HEK293 (cell line): ENCODE results near the gene COX10.
A peak's percentile ranks its signal among the peaks of the same experiment; 100 is the strongest.

Experiments
- GLI4 ChIP-seq: fragments of 450-650 bp; formaldehyde crosslinking; IDR thresholded peaks from 2 replicates; pipeline ENCODE4 v1.5.1; 2016; ENCODE audit warnings: missing biosample characterization, missing genetic modification characterization
- GLIS1 ChIP-seq: fragments of 450-650 bp; formaldehyde crosslinking; IDR thresholded peaks from 2 replicates; pipeline ENCODE4 v1.5.1; 2016; ENCODE audit warnings: missing biosample characterization, missing genetic modification characterization
- HOXC10 ChIP-seq: sonication (generic); formaldehyde crosslinking; IDR thresholded peaks from 2 replicates; pipeline ENCODE4 v1.8.1; 2023; ENCODE audit warnings: mild to moderate bottlenecking, missing genetic modification reagents
- KLF16 ChIP-seq: fragments of 450-650 bp; formaldehyde crosslinking; IDR thresholded peaks from 2 replicates; pipeline ENCODE4 v1.5.1; 2017; ENCODE audit warnings: missing biosample characterization, missing genetic modification characterization
- KLF8 ChIP-seq: fragments of 450-650 bp; formaldehyde crosslinking; IDR thresholded peaks from 2 replicates; pipeline ENCODE4 v1.5.1; 2016; ENCODE audit warnings: missing biosample characterization, missing genetic modification characterization
- MZF1 ChIP-seq: fragments of 450-650 bp; formaldehyde crosslinking; IDR thresholded peaks from 2 replicates; pipeline ENCODE4 v1.5.1; 2017; ENCODE audit warnings: missing biosample characterization, missing genetic modification characterization, borderline replicate concordance
- OSR2 ChIP-seq: fragments of 450-650 bp; formaldehyde crosslinking; IDR thresholded peaks from 2 replicates; pipeline ENCODE4 v1.5.1; 2016; ENCODE audit warnings: missing biosample characterization, missing genetic modification characterization
- SP3 ChIP-seq: fragments of 450-650 bp; formaldehyde crosslinking; IDR thresholded peaks from 2 replicates; pipeline ENCODE4 v1.5.1; 2016; ENCODE audit warnings: missing biosample characterization, missing genetic modification characterization
- YY1 ChIP-seq: fragments of 450-650 bp; formaldehyde crosslinking; IDR thresholded peaks from 2 replicates; pipeline ENCODE4 v1.5.1; 2018; ENCODE audit warnings: missing biosample characterization, missing genetic modification characterization
- ZBTB20 ChIP-seq: fragments of 450-650 bp; formaldehyde crosslinking; IDR thresholded peaks from 2 replicates; pipeline ENCODE4 v1.5.1; 2016; ENCODE audit warnings: missing biosample characterization, missing genetic modification characterization
- ZBTB21 ChIP-seq: fragments of 450-650 bp; formaldehyde crosslinking; IDR thresholded peaks from 2 replicates; pipeline ENCODE4 v1.5.1; 2017; ENCODE audit warnings: missing biosample characterization, missing genetic modification characterization
- ZEB2 ChIP-seq: fragments of 450-650 bp; formaldehyde crosslinking; IDR thresholded peaks from 2 replicates; pipeline ENCODE4 v1.5.1; 2016; ENCODE audit warnings: missing biosample characterization, missing genetic modification characterization
- ZNF138 ChIP-seq: fragments of 450-650 bp; formaldehyde crosslinking; IDR thresholded peaks from 2 replicates; pipeline ENCODE4 v1.5.1; 2016; ENCODE audit warnings: missing biosample characterization, missing genetic modification characterization, borderline replicate concordance
- ZNF184 ChIP-seq: fragments of 450-650 bp; IDR thresholded peaks from 2 replicates; pipeline ENCODE4 v1.5.1; 2018; ENCODE audit warnings: missing biosample characterization, mild to moderate bottlenecking, missing genetic modification characterization
- ZNF223 ChIP-seq: fragments of 450-650 bp; formaldehyde crosslinking; IDR thresholded peaks from 2 replicates; pipeline ENCODE4 v1.5.1; 2016; ENCODE audit warnings: missing biosample characterization, missing genetic modification characterization
- ZNF324 ChIP-seq: fragments of 450-650 bp; formaldehyde crosslinking; IDR thresholded peaks from 2 replicates; pipeline ENCODE4 v1.5.1; 2016; ENCODE audit warnings: missing biosample characterization, missing genetic modification characterization
- ZNF335 ChIP-seq: fragments of 450-650 bp; formaldehyde crosslinking; conservative IDR thresholded peaks from 2 replicates; pipeline ENCODE4 v1.5.1; 2016; ENCODE audit warnings: missing biosample characterization, missing genetic modification characterization
- ZNF391 ChIP-seq: fragments of 450-650 bp; formaldehyde crosslinking; IDR thresholded peaks from 2 replicates; pipeline ENCODE4 v1.5.1; 2016; ENCODE audit warnings: low read depth, missing biosample characterization, missing genetic modification characterization, borderline replicate concordance
- ZNF426 ChIP-seq: fragments of 450-650 bp; formaldehyde crosslinking; IDR thresholded peaks from 2 replicates; pipeline ENCODE4 v1.5.1; 2017; ENCODE audit warnings: missing biosample characterization, missing genetic modification characterization, mild to moderate bottlenecking, inconsistent platforms, moderate library complexity
- ZNF549 ChIP-seq: fragments of 450-650 bp; IDR thresholded peaks from 2 replicates; pipeline ENCODE4 v1.5.1; 2018; ENCODE audit warnings: missing biosample characterization, missing genetic modification characterization, mild to moderate bottlenecking, inconsistent platforms, moderate library complexity
- ZNF558 ChIP-seq: fragments of 450-650 bp; formaldehyde crosslinking; IDR thresholded peaks from 2 replicates; pipeline ENCODE4 v1.5.1; 2016; ENCODE audit warnings: missing biosample characterization, missing genetic modification characterization
- ZNF596 ChIP-seq: fragments of 450-650 bp; IDR thresholded peaks from 2 replicates; pipeline ENCODE4 v1.5.0; 2018; ENCODE audit warnings: missing biosample characterization, mild to moderate bottlenecking, missing genetic modification characterization, moderate library complexity
- ZNF747 ChIP-seq: fragments of 450-650 bp; formaldehyde crosslinking; IDR thresholded peaks from 2 replicates; pipeline ENCODE4 v1.5.1; 2016; ENCODE audit warnings: missing biosample characterization, missing genetic modification characterization
- ZNF830 ChIP-seq: fragments of 450-650 bp; IDR thresholded peaks from 2 replicates; pipeline ENCODE4 v1.5.0; 2018; ENCODE audit warnings: missing biosample characterization, missing genetic modification characterization, low read depth, mild to moderate bottlenecking, moderate library complexity
- TF ChIP-seq, protein P1 (sequence below): fragments of 450-650 bp; formaldehyde crosslinking; IDR thresholded peaks from 2 replicates; pipeline ENCODE4; 2016; ENCODE audit warnings: missing biosample characterization, missing genetic modification characterization
- TF ChIP-seq, protein P2 (sequence below): fragments of 450-650 bp; formaldehyde crosslinking; IDR thresholded peaks from 2 replicates; pipeline ENCODE4 v1.5.1; 2017; ENCODE audit warnings: missing biosample characterization, missing genetic modification characterization
- TF ChIP-seq, protein P3 (sequence below): fragments of 450-650 bp; formaldehyde crosslinking; conservative IDR thresholded peaks from 2 replicates; pipeline ENCODE4 v1.5.1; 2016; ENCODE audit warnings: low read depth, missing biosample characterization, missing genetic modification characterization
- TF ChIP-seq, protein P4 (sequence below): fragments of 450-650 bp; formaldehyde crosslinking; IDR thresholded peaks from 2 replicates; pipeline ENCODE4 v1.5.1; 2016; ENCODE audit warnings: missing biosample characterization, missing genetic modification characterization
- TF ChIP-seq, protein P5 (sequence below): fragments of 450-650 bp; formaldehyde crosslinking; IDR thresholded peaks from 2 replicates; pipeline ENCODE4 v1.5.1; 2016; ENCODE audit warnings: missing biosample characterization, missing genetic modification characterization

COX10 gene

GRCh38 chr17:14069251-14070021 is at the start of gene COX10 (continued):
- TF ChIP-seq, protein P1, sequence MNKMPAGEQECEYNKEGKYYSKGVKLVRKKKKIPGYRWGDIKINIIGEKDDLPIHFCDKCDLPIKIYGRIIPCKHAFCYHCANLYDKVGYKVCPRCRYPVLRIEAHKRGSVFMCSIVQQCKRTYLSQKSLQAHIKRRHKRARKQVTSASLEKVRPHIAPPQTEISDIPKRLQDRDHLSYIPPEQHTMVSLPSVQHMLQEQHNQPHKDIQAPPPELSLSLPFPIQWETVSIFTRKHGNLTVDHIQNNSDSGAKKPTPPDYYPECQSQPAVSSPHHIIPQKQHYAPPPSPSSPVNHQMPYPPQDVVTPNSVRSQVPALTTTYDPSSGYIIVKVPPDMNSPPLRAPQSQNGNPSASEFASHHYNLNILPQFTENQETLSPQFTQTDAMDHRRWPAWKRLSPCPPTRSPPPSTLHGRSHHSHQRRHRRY = no peak
- TF ChIP-seq, protein P2, sequence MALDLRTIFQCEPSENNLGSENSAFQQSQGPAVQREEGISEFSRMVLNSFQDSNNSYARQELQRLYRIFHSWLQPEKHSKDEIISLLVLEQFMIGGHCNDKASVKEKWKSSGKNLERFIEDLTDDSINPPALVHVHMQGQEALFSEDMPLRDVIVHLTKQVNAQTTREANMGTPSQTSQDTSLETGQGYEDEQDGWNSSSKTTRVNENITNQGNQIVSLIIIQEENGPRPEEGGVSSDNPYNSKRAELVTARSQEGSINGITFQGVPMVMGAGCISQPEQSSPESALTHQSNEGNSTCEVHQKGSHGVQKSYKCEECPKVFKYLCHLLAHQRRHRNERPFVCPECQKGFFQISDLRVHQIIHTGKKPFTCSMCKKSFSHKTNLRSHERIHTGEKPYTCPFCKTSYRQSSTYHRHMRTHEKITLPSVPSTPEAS (tag by site-specific recombination) = no peak
- peak; percentile 86 for TF ChIP-seq KLF16 (tag by site-specific recombination)
- no peak for TF ChIP-seq GLIS1
- no peak for TF ChIP-seq ZNF426 (tag by site-specific recombination)
- peak; percentile 96 for TF ChIP-seq SP3 (tag by site-specific recombination)
- TF ChIP-seq ZNF324 (tag by site-specific recombination) = no peak
- no peak for TF ChIP-seq OSR2 (tag by site-specific recombination)
- TF ChIP-seq, protein P3, sequence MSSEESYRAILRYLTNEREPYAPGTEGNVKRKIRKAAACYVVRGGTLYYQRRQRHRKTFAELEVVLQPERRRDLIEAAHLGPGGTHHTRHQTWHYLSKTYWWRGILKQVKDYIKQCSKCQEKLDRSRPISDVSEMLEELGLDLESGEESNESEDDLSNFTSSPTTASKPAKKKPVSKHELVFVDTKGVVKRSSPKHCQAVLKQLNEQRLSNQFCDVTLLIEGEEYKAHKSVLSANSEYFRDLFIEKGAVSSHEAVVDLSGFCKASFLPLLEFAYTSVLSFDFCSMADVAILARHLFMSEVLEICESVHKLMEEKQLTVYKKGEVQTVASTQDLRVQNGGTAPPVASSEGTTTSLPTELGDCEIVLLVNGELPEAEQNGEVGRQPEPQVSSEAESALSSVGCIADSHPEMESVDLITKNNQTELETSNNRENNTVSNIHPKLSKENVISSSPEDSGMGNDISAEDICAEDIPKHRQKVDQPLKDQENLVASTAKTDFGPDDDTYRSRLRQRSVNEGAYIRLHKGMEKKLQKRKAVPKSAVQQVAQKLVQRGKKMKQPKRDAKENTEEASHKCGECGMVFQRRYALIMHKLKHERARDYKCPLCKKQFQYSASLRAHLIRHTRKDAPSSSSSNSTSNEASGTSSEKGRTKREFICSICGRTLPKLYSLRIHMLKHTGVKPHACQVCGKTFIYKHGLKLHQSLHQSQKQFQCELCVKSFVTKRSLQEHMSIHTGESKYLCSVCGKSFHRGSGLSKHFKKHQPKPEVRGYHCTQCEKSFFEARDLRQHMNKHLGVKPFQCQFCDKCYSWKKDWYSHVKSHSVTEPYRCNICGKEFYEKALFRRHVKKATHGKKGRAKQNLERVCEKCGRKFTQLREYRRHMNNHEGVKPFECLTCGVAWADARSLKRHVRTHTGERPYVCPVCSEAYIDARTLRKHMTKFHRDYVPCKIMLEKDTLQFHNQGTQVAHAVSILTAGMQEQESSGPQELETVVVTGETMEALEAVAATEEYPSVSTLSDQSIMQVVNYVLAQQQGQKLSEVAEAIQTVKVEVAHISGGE = peak; percentile 96
- TF ChIP-seq ZNF596 (tag by site-specific recombination) = no peak
- TF ChIP-seq ZNF830 = no peak
- peak; percentile 61; the same call in 1 of the 2 replicates for TF ChIP-seq KLF8
- TF ChIP-seq ZNF335 (tag by site-specific recombination) = peak; percentile 94
- no peak for TF ChIP-seq ZNF391 (tag by site-specific recombination)
- no peak for TF ChIP-seq ZNF558
- peak; percentile 58; the same call in 1 of the 2 replicates for TF ChIP-seq ZEB2 (tag by site-specific recombination)
- TF ChIP-seq ZNF138 (tag by site-specific recombination) = no peak
- TF ChIP-seq MZF1 (tag by site-specific recombination) = no peak
- peak; percentile 35; the same call in 1 of the 2 replicates for TF ChIP-seq ZBTB20 (tag by site-specific recombination)
- TF ChIP-seq ZNF747 (tag by site-specific recombination) = no peak
- TF ChIP-seq ZNF223 (tag by site-specific recombination) = no peak
- TF ChIP-seq ZNF184 (tag by site-specific recombination) = no peak
- 0 out of 2 replicates have a peak, but pooled peaks have one; percentile 12 for TF ChIP-seq HOXC10 (CRISPR knock-in tag)
- TF ChIP-seq ZBTB21 = peak; percentile 42; the same call in 1 of the 2 replicates
- TF ChIP-seq, protein P4, sequence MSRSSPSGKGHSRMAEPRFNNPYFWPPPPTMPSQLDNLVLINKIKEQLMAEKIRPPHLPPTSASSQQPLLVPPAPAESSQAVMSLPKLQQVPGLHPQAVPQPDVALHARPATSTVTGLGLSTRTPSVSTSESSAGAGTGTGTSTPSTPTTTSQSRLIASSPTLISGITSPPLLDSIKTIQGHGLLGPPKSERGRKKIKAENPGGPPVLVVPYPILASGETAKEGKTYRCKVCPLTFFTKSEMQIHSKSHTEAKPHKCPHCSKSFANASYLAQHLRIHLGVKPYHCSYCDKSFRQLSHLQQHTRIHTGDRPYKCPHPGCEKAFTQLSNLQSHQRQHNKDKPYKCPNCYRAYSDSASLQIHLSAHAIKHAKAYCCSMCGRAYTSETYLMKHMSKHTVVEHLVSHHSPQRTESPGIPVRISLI (tag by site-specific recombination) = no peak
- peak; percentile 95 for TF ChIP-seq YY1
- TF ChIP-seq ZNF549 (tag by site-specific recombination) = no peak
- no peak for TF ChIP-seq GLI4 (tag by site-specific recombination)
- TF ChIP-seq, protein P5, sequence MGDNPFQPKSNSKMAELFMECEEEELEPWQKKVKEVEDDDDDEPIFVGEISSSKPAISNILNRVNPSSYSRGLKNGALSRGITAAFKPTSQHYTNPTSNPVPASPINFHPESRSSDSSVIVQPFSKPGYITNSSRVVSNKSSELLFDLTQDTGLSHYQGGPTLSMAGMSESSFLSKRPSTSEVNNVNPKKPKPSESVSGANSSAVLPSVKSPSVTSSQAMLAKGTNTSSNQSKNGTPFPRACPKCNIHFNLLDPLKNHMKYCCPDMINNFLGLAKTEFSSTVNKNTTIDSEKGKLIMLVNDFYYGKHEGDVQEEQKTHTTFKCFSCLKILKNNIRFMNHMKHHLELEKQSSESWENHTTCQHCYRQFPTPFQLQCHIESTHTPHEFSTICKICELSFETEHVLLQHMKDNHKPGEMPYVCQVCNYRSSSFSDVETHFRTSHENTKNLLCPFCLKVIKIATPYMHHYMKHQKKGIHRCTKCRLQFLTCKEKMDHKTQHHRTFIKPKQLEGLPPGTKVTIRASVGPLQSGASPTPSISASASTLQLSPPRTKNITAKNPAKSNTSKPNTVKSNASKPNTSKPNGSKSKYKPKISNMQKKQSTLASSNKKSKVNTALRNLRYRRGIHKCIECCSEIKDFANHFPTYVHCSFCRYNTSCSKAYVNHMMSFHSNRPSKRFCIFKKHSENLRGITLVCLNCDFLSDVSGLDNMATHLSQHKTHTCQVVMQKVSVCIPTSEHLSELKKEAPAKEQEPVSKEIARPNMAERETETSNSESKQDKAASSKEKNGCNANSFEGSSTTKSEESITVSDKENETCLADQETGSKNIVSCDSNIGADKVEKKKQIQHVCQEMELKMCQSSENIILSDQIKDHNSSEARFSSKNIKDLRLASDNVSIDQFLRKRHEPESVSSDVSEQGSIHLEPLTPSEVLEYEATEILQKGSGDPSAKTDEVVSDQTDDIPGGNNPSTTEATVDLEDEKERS (tag by site-specific recombination) = no peak
